CD8-positive, alpha-beta memory T cell (primary cell): ENCODE measurements around the gene CLEC18A. TPM values are rescaled to one million over a fixed set of nuclear protein-coding genes. Genes with fewer than 3 reads are reported as not detected.
A peak's percentile ranks its signal among the peaks of the same experiment; 100 is the strongest.
"Not testable (repeated sequence)": the region's sequence is repeated elsewhere in the genome, so short reads cannot be mapped to it uniquely, and the experiment has no call there.

ENCODE experiments used
- CTCF ChIA-PET: fragments of 350-600 bp; sonication (Branson Sonifier 250); formaldehyde crosslinking; loops from one replicate; lab custom pipeline; 2021; ENCODE audit warnings: antibody characterized with exemption; lab: Charles Lee
- POLR2A ChIA-PET: fragments of 350-600 bp; sonication (Branson Sonifier 250); formaldehyde crosslinking; loops from one replicate; lab custom pipeline; 2021; ENCODE audit warnings: antibody characterized with exemption; lab: Charles Lee
- DNase-seq, 5 donors: peaks; one replicate each; pipeline versions ENCODE4 v3.0.0 to v3.0.0-alpha.2; 2020 to 2022; ENCODE audit warnings: mixed read lengths in 1 of 5
- H3K27ac ChIP-seq: one replicate; pipeline ENCODE4 v1.7.0; 2013; ENCODE audit warnings: low read depth, mild to moderate bottlenecking, low read length, moderate library complexity
- H3K27me3 ChIP-seq: 2 replicates; pipeline ENCODE4 v1.7.0; 2013; ENCODE audit warnings: low read length, mild to moderate bottlenecking; ENCODE audit not compliant: insufficient read depth, poor library complexity, severe bottlenecking
- H3K36me3 ChIP-seq: 2 replicates; pipeline ENCODE4 v1.7.0; 2013; ENCODE audit warnings: mild to moderate bottlenecking, low read length, moderate library complexity; ENCODE audit not compliant: insufficient read depth
- H3K4me1 ChIP-seq: 2 replicates; pipeline ENCODE4 v1.7.0; 2013; ENCODE audit warnings: mild to moderate bottlenecking, low read length, moderate library complexity; ENCODE audit not compliant: insufficient read depth
- H3K4me3 ChIP-seq: 2 replicates; pipeline ENCODE4 v1.7.0; 2013; ENCODE audit warnings: mild to moderate bottlenecking, low read length
- H3K9me3 ChIP-seq: 2 replicates; pipeline ENCODE4 v1.7.0; 2013; ENCODE audit warnings: mild to moderate bottlenecking, low read length
- H3K27ac Mint-ChIP-seq, 8 donors: one replicate each; pipeline ENCODE4 v1.8.0; 2020 to 2021; ENCODE audit warnings: mixed read lengths in 8 of 8, mild to moderate bottlenecking in 6 of 8, inconsistent platforms in 3 of 8, moderate library complexity in 3 of 8
- H3K27me3 Mint-ChIP-seq, 2 donors: one replicate each; pipeline ENCODE4 v1.8.0; 2020 to 2021; ENCODE audit warnings: mixed read lengths in 2 of 2, mild to moderate bottlenecking in 1 of 2, moderate library complexity in 1 of 2
- H3K36me3 Mint-ChIP-seq, 3 donors: one replicate each; pipeline ENCODE4 v1.8.0; 2020 to 2021; ENCODE audit warnings: mixed read lengths in 3 of 3, inconsistent platforms in 1 of 3, mild to moderate bottlenecking in 1 of 3
- H3K4me1 Mint-ChIP-seq, 3 donors: one replicate each; pipeline ENCODE4 v1.8.0; 2020 to 2021; ENCODE audit warnings: mixed read lengths in 3 of 3, inconsistent platforms in 1 of 3, mild to moderate bottlenecking in 1 of 3
- H3K4me3 Mint-ChIP-seq, 7 donors: one replicate each; pipeline ENCODE4 v1.8.0; 2020 to 2021; ENCODE audit warnings: mixed read lengths in 7 of 7, mild to moderate bottlenecking in 6 of 7, moderate library complexity in 4 of 7, inconsistent platforms in 2 of 7
- H3K9me3 Mint-ChIP-seq, 5 donors: one replicate each; pipeline ENCODE4 v1.8.0; 2020 to 2022; ENCODE audit warnings: mixed read lengths in 5 of 5, mild to moderate bottlenecking in 3 of 5, moderate library complexity in 2 of 5, inconsistent platforms in 1 of 5
- polyA plus RNA-seq: library from polyadenylated mRNA; unstranded; fragments of 300-500 nt; fragmentation: Illumina TruSeq; gene quantifications from one replicate; pipeline ENCODE4 v1.2.3, GENCODE V29; 2021
- total RNA-seq, 2 experiments: library from RNA; stranded (reverse); gene quantifications; one replicate each; pipeline ENCODE4 v1.2.3, GENCODE V29; 2021

The CLEC18A gene
- total and polyA plus RNA-seq, 3 experiments from 2014 or later = 0.13 to 0.24 TPM; not detected in 1

- H3K27ac ChIP-seq, H3K27me3 ChIP-seq, H3K9me3 ChIP-seq, H3K4me3 Mint-ChIP-seq, H3K36me3 ChIP-seq, H3K27ac Mint-ChIP-seq, POLR2A ChIA-PET, H3K4me3 ChIP-seq, H3K4me1 ChIP-seq, H3K9me3 Mint-ChIP-seq, DNase-seq, H3K4me1 Mint-ChIP-seq, H3K27me3 Mint-ChIP-seq, CTCF ChIA-PET: not testable (repeated sequence)
- H3K36me3 Mint-ChIP-seq = peaks cover 0 to 38% (median 0%) of the 10 kb centered on the region in 3 donors
These were observed 48.7 kb downstream of the CLEC18A start for GRCh38 chr16:69999801-70000200.

GRCh38 chr16:70003511-70003910, 52.4 kb downstream of the CLEC18A start:
- H3K36me3 Mint-ChIP-seq = peaks cover 0 to 42% (median 8%) of the 10 kb centered on the region in 3 donors

GRCh38 chr16:70008604-70009003, 57.5 kb downstream of the CLEC18A start:
- H3K27me3 Mint-ChIP-seq, CTCF ChIA-PET, H3K4me1 Mint-ChIP-seq, H3K9me3 ChIP-seq, POLR2A ChIA-PET, H3K9me3 Mint-ChIP-seq, H3K4me3 Mint-ChIP-seq, H3K27ac ChIP-seq, H3K4me3 ChIP-seq, H3K27me3 ChIP-seq, H3K36me3 ChIP-seq, DNase-seq, H3K4me1 ChIP-seq: not testable (repeated sequence)
- peaks cover 4 to 53% (median 18%) of the 10 kb centered on the region in 3 donors for H3K36me3 Mint-ChIP-seq
- peak overlapping the region in 1 of 8 donors; percentile 17 for H3K27ac Mint-ChIP-seq

More at GRCh38 chr16:70003511-70003910, 52.4 kb downstream of the CLEC18A start:
- H3K4me3 Mint-ChIP-seq, H3K9me3 Mint-ChIP-seq, H3K27me3 ChIP-seq, H3K4me3 ChIP-seq, H3K27ac Mint-ChIP-seq, H3K27me3 Mint-ChIP-seq, DNase-seq, H3K4me1 ChIP-seq, H3K27ac ChIP-seq, H3K9me3 ChIP-seq, CTCF ChIA-PET, POLR2A ChIA-PET, H3K4me1 Mint-ChIP-seq, H3K36me3 ChIP-seq: not testable (repeated sequence)

- H3K27me3 Mint-ChIP-seq, CTCF ChIA-PET, H3K9me3 Mint-ChIP-seq, H3K4me3 Mint-ChIP-seq, DNase-seq, POLR2A ChIA-PET, H3K9me3 ChIP-seq, H3K27ac ChIP-seq, H3K4me1 Mint-ChIP-seq, H3K27ac Mint-ChIP-seq, H3K4me3 ChIP-seq, H3K27me3 ChIP-seq, H3K4me1 ChIP-seq, H3K36me3 ChIP-seq: not testable (repeated sequence)
- H3K36me3 Mint-ChIP-seq = peaks cover 4 to 60% (median 24%) of the 10 kb centered on the region in 3 donors
These were observed 59.5 kb downstream of the CLEC18A start for GRCh38 chr16:70010615-70011014.

GRCh38 chr16:70011120-70011519, 60.0 kb downstream of the CLEC18A start:
- H3K9me3 ChIP-seq, DNase-seq, H3K4me1 ChIP-seq, POLR2A ChIA-PET, H3K27me3 Mint-ChIP-seq, H3K4me3 ChIP-seq, H3K4me1 Mint-ChIP-seq, H3K9me3 Mint-ChIP-seq, H3K27ac Mint-ChIP-seq, H3K36me3 ChIP-seq, H3K27me3 ChIP-seq, H3K4me3 Mint-ChIP-seq, H3K27ac ChIP-seq, CTCF ChIA-PET: not testable (repeated sequence)
- peaks cover 4 to 65% (median 26%) of the 10 kb centered on the region in 3 donors for H3K36me3 Mint-ChIP-seq

GRCh38 chr16:70012354-70012753, 61.2 kb downstream of the CLEC18A start:
- POLR2A ChIA-PET, H3K36me3 ChIP-seq, H3K4me1 ChIP-seq, H3K4me1 Mint-ChIP-seq, H3K9me3 ChIP-seq, H3K9me3 Mint-ChIP-seq, CTCF ChIA-PET, H3K27ac ChIP-seq, H3K4me3 Mint-ChIP-seq, H3K4me3 ChIP-seq, H3K27me3 ChIP-seq, DNase-seq, H3K27me3 Mint-ChIP-seq: not testable (repeated sequence)
- Mint-ChIP-seq H3K36me3 (peaks cover 4 to 70% (median 21%) of the 10 kb centered on the region in 3 donors), H3K27ac (peak overlapping the region in 1 of 8 donors; percentile 87)

- H3K9me3 Mint-ChIP-seq, H3K27me3 ChIP-seq, DNase-seq, H3K9me3 ChIP-seq, H3K27me3 Mint-ChIP-seq, CTCF ChIA-PET, H3K36me3 ChIP-seq, H3K4me1 ChIP-seq, H3K4me3 Mint-ChIP-seq, H3K4me3 ChIP-seq, POLR2A ChIA-PET, H3K27ac ChIP-seq, H3K4me1 Mint-ChIP-seq: not testable (repeated sequence)
- H3K36me3 Mint-ChIP-seq = peaks cover 4 to 76% (median 22%) of the 10 kb centered on the region in 3 donors
- peak overlapping the region in 1 of 8 donors; percentile 33 for H3K27ac Mint-ChIP-seq
These were observed 61.8 kb downstream of the CLEC18A start for GRCh38 chr16:70012951-70013350.
